ENCODE data around the gene BCAR1. TPM values are rescaled to one million over a fixed set of nuclear protein-coding genes. Genes with fewer than 3 reads are reported as not detected.
"Not testable (repeated sequence)": the region's sequence is repeated elsewhere in the genome, so short reads cannot be mapped to it uniquely, and the experiment has no call there.

BCAR1 gene
- total RNA-seq, 4 donors from 2014 or later: 30.1 to 98.0 (median 38.0) TPM

- no peak for ATAC-seq (ENCODE audit: low FRiP score)
- TF ChIP-seq CTCF (IDR thresholded peaks at IDR 0.05): no peak
- no peak for DNase-seq (ENCODE audit: low spot score)
Measured at GRCh38 chr16:75216576-75216975, 34.8 kb downstream of the BCAR1 start.

- no peak for DNase-seq (ENCODE audit: low spot score)
- TF ChIP-seq CTCF (IDR thresholded peaks at IDR 0.05): no peak
- no peak for ATAC-seq (ENCODE audit: low FRiP score)
Measured at GRCh38 chr16:75216127-75216526, 35.3 kb downstream of the BCAR1 start.

GRCh38 chr16:75211286-75211685, 40.1 kb downstream of the BCAR1 start:
- DNase-seq (ENCODE audit: low spot score); ATAC-seq (ENCODE audit: low FRiP score): not testable (repeated sequence)

- DNase-seq (ENCODE audit: low spot score): no peak
- no peak for TF ChIP-seq CTCF (IDR thresholded peaks at IDR 0.05)
- no peak for ATAC-seq (ENCODE audit: low FRiP score)
Measured at GRCh38 chr16:75209944-75210343, 41.5 kb downstream of the BCAR1 start.

GRCh38 chr16:75209514-75209913, 41.9 kb downstream of the BCAR1 start:
- ATAC-seq (ENCODE audit: low FRiP score); DNase-seq (ENCODE audit: low spot score): not testable (repeated sequence)

- DNase-seq (ENCODE audit: low spot score): no peak
- TF ChIP-seq CTCF (IDR thresholded peaks at IDR 0.05): no peak
- ATAC-seq (ENCODE audit: low FRiP score): no peak
Measured at GRCh38 chr16:75208861-75209505, 42.4 kb downstream of the BCAR1 start.

- DNase-seq (ENCODE audit: low spot score) (no peak), ATAC-seq (ENCODE audit: low FRiP score) (no peak)
- no peak for TF ChIP-seq CTCF (IDR thresholded peaks at IDR 0.05)
Measured at GRCh38 chr16:75208242-75208825, 43.1 kb downstream of the BCAR1 start.

- no peak for TF ChIP-seq CTCF (IDR thresholded peaks at IDR 0.05)
- DNase-seq (ENCODE audit: low spot score) (no peak), ATAC-seq (ENCODE audit: low FRiP score) (no peak)
Measured at GRCh38 chr16:75207831-75208230, 43.6 kb downstream of the BCAR1 start.

All from omental fat pad (tissue), 4 donors.